PC-9 (cell line): ENCODE results near the gene LAMA2. TPM values are rescaled to one million over a fixed set of nuclear protein-coding genes. Genes with fewer than 3 reads are reported as not detected.

Experiments
- BruUV-seq: library from RNA; stranded (reverse); fragments of 400-500 nt; replicated peaks from 2 replicates; lab custom pipeline; 2021; lab: Mats Ljungman, UMichigan
- CTCF ChIA-PET: fragments of 300-600 bp; sonication (Branson Sonifier 250); formaldehyde crosslinking; loops from one replicate; lab custom pipeline; 2022; ENCODE audit warnings: antibody characterized with exemption; lab: Charles Lee
- POLR2A ChIA-PET: fragments of 300-600 bp; sonication (Branson Sonifier 250); formaldehyde crosslinking; loops from one replicate; lab custom pipeline; 2022; ENCODE audit warnings: antibody characterized with exemption; ENCODE audit not compliant: unreplicated experiment; lab: Charles Lee
- DNase-seq, 2 experiments: peaks; one replicate each; pipeline versions ENCODE4 v3.0.0 to v3.0.0-alpha.2; 2015 to 2022; ENCODE audit warnings: mixed read lengths in 1 of 2
- H2AFZ ChIP-seq: fragments of 200-600 bp; sonication (generic); 2 replicates; pipeline ENCODE4 v1.8.1; 2017; ENCODE audit warnings: antibody characterized with exemption
- H3F3A ChIP-seq: fragments of 200-600 bp; sonication (generic); 2 replicates; pipeline ENCODE4 v1.8.1; 2017; ENCODE audit warnings: antibody characterized with exemption, mild to moderate bottlenecking, low read depth; ENCODE audit not compliant: insufficient read depth
- H3K27ac ChIP-seq: fragments of 200-600 bp; sonication (generic); 2 replicates; pipeline ENCODE4 v1.6.1; 2016; ENCODE audit warnings: mixed run types
- H3K27me3 ChIP-seq: fragments of 200-600 bp; sonication (generic); 2 replicates; pipeline ENCODE4 v1.6.1; 2016; ENCODE audit warnings: low read depth, mixed run types; ENCODE audit not compliant: insufficient read depth
- H3K36me3 ChIP-seq: fragments of 200-600 bp; sonication (generic); 2 replicates; pipeline ENCODE4 v1.6.1; 2016; ENCODE audit warnings: low read depth, mixed run types
- H3K4me1 ChIP-seq: fragments of 200-600 bp; sonication (generic); replicated peaks from 2 replicates; pipeline ENCODE4 v1.6.1; 2016; ENCODE audit warnings: mixed run types; ENCODE audit not compliant: insufficient read depth
- H3K4me2 ChIP-seq: fragments of 200-600 bp; sonication (generic); 2 replicates; pipeline ENCODE4 v1.6.1; 2017; ENCODE audit warnings: mixed run types
- H3K4me3 ChIP-seq: fragments of 200-600 bp; sonication (generic); 2 replicates; pipeline ENCODE4 v1.6.1; 2016; ENCODE audit warnings: mixed run types
- H3K79me2 ChIP-seq: fragments of 200-600 bp; sonication (generic); 2 replicates; pipeline ENCODE4 v1.6.1; 2017; ENCODE audit warnings: low read depth, mixed run types
- H3K9me2 ChIP-seq: fragments of 200-600 bp; sonication (generic); 2 replicates; pipeline ENCODE4 v1.8.1; 2017; ENCODE audit warnings: mild to moderate bottlenecking; ENCODE audit not compliant: insufficient read depth
- H3K9me3 ChIP-seq: fragments of 200-600 bp; sonication (generic); 2 replicates; pipeline ENCODE4 v1.8.1; 2016; ENCODE audit warnings: low read depth; ENCODE audit not compliant: insufficient read depth
- H4K20me1 ChIP-seq: fragments of 200-600 bp; sonication (generic); 2 replicates; pipeline ENCODE4 v1.8.1; 2017; ENCODE audit not compliant: insufficient read depth
- EZH2 ChIP-seq: fragments of 200-600 bp; sonication (generic); IDR thresholded peaks from 2 replicates; pipeline ENCODE4 v1.8.0; 2017; ENCODE audit warnings: antibody characterized with exemption, low read depth
- intact Hi-C: fragments of 100-400 bp; cut with micrococcal nuclease; formaldehyde crosslinking; loops from one replicate; pipeline ENCODE4 v1.10.0; 2022; ENCODE audit not compliant: unreplicated experiment
- total RNA-seq: library from RNA; stranded (reverse); gene quantifications from 2 replicates; pipeline ENCODE4 v1.2.3, GENCODE V29; 2021
- TF ChIP-seq, protein P1 (sequence below): fragments of 200-600 bp; sonication (generic); conservative IDR thresholded peaks from 2 replicates; pipeline ENCODE4 v1.6.1; 2017; ENCODE audit warnings: mixed run types, antibody characterized with exemption, mild to moderate bottlenecking, moderate library complexity

LAMA2 gene
- total RNA-seq, 1 experiment from 2014 or later: 2.8 TPM

DNA sequence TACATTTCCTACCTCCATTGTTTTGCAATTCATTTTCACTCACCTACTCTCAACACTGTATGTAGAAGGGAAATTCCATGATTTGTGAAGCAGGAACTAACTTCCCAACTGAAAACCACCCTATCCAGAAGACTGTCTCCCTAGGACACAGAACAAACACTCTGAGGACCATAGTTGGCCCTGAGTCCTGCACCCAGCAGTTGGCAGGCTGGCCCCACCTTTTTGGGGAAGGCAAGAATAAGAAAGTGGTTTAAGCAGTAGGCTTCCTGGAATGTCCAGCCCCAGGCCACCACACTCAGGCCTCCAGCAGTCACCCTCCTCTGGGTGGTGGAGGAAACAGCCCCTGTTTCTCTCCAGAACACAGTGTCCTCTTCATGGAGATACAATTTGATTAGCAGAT, 568.2 kb downstream of the LAMA2 start:
- no peak for TF ChIP-seq EZH2
- TF ChIP-seq, protein P1, sequence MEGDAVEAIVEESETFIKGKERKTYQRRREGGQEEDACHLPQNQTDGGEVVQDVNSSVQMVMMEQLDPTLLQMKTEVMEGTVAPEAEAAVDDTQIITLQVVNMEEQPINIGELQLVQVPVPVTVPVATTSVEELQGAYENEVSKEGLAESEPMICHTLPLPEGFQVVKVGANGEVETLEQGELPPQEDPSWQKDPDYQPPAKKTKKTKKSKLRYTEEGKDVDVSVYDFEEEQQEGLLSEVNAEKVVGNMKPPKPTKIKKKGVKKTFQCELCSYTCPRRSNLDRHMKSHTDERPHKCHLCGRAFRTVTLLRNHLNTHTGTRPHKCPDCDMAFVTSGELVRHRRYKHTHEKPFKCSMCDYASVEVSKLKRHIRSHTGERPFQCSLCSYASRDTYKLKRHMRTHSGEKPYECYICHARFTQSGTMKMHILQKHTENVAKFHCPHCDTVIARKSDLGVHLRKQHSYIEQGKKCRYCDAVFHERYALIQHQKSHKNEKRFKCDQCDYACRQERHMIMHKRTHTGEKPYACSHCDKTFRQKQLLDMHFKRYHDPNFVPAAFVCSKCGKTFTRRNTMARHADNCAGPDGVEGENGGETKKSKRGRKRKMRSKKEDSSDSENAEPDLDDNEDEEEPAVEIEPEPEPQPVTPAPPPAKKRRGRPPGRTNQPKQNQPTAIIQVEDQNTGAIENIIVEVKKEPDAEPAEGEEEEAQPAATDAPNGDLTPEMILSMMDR: no peak

DNA sequence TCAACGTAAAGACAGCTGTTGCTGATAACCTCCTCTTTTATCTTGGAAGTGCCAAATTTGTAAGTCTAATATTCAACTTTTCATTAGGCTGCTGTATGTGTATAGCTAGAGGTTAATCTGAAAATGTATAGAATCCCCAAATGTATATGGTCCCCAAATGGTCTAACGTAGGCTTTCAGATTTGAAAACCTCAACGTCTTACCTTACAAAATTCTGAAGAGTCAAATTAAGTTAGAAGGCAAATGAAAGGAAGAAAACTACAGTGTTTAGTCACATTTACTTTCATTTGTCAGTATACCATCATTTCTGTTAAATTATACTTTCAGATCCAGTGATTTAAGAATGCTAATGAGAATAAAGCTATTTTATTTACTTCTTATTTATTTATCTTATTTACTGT, 570.1 kb downstream of the LAMA2 start:
- intact Hi-C loops: no loop called here
- CTCF ChIA-PET: no interaction called here
- Histone ChIP-seq H3F3A (no peaks in the 10 kb centered on the region), H3K36me3 (no peaks in the 10 kb centered on the region), H3K4me3 (no peak overlapping the region), H3K9me2 (0 out of 2 replicates have a peak, but pooled peaks cover 6% of the 10 kb centered on the region), H3K79me2 (no peaks in the 10 kb centered on the region), H3K27me3 (no peaks in the 10 kb centered on the region), H3K9me3 (no peaks in the 10 kb centered on the region), H3K4me2 (no peak overlapping the region), H3K27ac (no peak overlapping the region), H3K4me1 (no peaks in the 10 kb centered on the region), H4K20me1 (no peaks in the 10 kb centered on the region), H2AFZ (no peak overlapping the region; the same call in 1 of the 2 replicates)
- POLR2A ChIA-PET: no interaction called here
- no TSS peak for BruUV-seq
- DNase-seq: no peak
- TF ChIP-seq EZH2: no peak
- TF ChIP-seq, protein P1: no peak

More for the DNA sequence above, 568.2 kb downstream of the LAMA2 start:
- Histone ChIP-seq H4K20me1 (no peaks in the 10 kb centered on the region), H3K27me3 (no peaks in the 10 kb centered on the region), H3K9me3 (no peaks in the 10 kb centered on the region), H3F3A (no peaks in the 10 kb centered on the region), H3K4me2 (no peak overlapping the region), H3K79me2 (no peaks in the 10 kb centered on the region), H2AFZ (no peak overlapping the region), H3K27ac (no peak overlapping the region), H3K4me1 (no peaks in the 10 kb centered on the region), H3K9me2 (0 out of 2 replicates have a peak, but pooled peaks cover 6% of the 10 kb centered on the region), H3K36me3 (no peaks in the 10 kb centered on the region), H3K4me3 (no peak overlapping the region)
- POLR2A ChIA-PET: no interaction called here
- BruUV-seq: no TSS peak
- intact Hi-C loops: no loop called here
- CTCF ChIA-PET: no interaction called here
- no peak for DNase-seq

GRCh38 chr6:129454488-129454887, 571.5 kb downstream of the LAMA2 start:
- intact Hi-C loops: no loop called here
- POLR2A ChIA-PET: no interaction called here

More at GRCh38 chr6:129454488-129454887, 571.5 kb downstream of the LAMA2 start:
- no peak for TF ChIP-seq EZH2
- TF ChIP-seq, protein P1: no peak
- Histone ChIP-seq H3K4me1 (no peaks in the 10 kb centered on the region), H3F3A (no peaks in the 10 kb centered on the region), H3K9me2 (0 out of 2 replicates have a peak, but pooled peaks cover 6% of the 10 kb centered on the region), H4K20me1 (no peaks in the 10 kb centered on the region), H2AFZ (no peak overlapping the region), H3K27me3 (no peaks in the 10 kb centered on the region), H3K4me3 (no peak overlapping the region), H3K79me2 (no peaks in the 10 kb centered on the region), H3K27ac (no peak overlapping the region), H3K9me3 (no peaks in the 10 kb centered on the region), H3K36me3 (no peaks in the 10 kb centered on the region), H3K4me2 (no peak overlapping the region)
- CTCF ChIA-PET: no interaction called here
- BruUV-seq: no TSS peak
- no peak for DNase-seq
